ENCODE results near the gene SLC16A4. TPM values are rescaled to one million over a fixed set of nuclear protein-coding genes. Genes with fewer than 3 reads are reported as not detected.

The SLC16A4 gene
- total RNA-seq, 4 donors from 2014 or later, result 0.21 to 1.6 (median 0.89) TPM

GRCh38 chr1:110346690-110347089, 44.1 kb downstream of the SLC16A4 start:
- TF ChIP-seq POLR2A (IDR thresholded peaks at IDR 0.05), result no peak
- TF ChIP-seq, protein P1, sequence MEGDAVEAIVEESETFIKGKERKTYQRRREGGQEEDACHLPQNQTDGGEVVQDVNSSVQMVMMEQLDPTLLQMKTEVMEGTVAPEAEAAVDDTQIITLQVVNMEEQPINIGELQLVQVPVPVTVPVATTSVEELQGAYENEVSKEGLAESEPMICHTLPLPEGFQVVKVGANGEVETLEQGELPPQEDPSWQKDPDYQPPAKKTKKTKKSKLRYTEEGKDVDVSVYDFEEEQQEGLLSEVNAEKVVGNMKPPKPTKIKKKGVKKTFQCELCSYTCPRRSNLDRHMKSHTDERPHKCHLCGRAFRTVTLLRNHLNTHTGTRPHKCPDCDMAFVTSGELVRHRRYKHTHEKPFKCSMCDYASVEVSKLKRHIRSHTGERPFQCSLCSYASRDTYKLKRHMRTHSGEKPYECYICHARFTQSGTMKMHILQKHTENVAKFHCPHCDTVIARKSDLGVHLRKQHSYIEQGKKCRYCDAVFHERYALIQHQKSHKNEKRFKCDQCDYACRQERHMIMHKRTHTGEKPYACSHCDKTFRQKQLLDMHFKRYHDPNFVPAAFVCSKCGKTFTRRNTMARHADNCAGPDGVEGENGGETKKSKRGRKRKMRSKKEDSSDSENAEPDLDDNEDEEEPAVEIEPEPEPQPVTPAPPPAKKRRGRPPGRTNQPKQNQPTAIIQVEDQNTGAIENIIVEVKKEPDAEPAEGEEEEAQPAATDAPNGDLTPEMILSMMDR (IDR thresholded peaks at IDR 0.05), result no peak
- DNase-seq (ENCODE audit: low spot score in 2 of 2), result no peak
- 76 to 77% methylated on average over 9 of the region's 9 CpGs for WGBS, 2 donors
- no peak overlapping the region for H3K4me3 ChIP-seq (ENCODE audit: low read depth, poor library complexity, severe bottlenecking)
- intact Hi-C loops (cut with DNase I; ENCODE audit: low total_unique reads), result no loop called here

DNA sequence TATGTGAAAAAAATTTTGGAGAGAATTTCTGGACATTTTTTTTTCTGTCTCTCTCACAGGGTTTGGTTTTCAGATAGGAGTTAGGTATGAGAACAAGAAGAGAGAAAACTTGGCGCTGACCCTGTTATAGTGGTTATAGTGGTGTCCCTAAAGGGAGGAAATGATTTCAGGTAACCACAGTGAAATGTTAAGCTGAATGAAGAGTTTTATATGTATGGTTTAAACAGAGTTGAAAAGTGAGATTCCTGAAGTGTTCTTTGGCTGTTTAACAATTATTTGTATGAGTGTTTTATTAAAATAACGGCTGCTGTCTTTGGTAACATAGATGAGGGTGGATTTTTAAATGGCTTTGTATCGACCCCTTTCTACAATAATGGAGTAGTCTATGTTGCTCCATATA, 45.3 kb downstream of the SLC16A4 start:
- DNase-seq (ENCODE audit: low spot score in 2 of 2), result no peak
- H3K4me3 ChIP-seq (ENCODE audit: low read depth, poor library complexity, severe bottlenecking), result no peak overlapping the region
- intact Hi-C loops (cut with DNase I; ENCODE audit: low total_unique reads), result no loop called here
- TF ChIP-seq, protein P1 (IDR thresholded peaks at IDR 0.05), result no peak
- TF ChIP-seq POLR2A (IDR thresholded peaks at IDR 0.05), result no peak
- 72 to 79% methylated on average over 3 of the region's 3 CpGs for WGBS, 2 donors

- 74 to 75% methylated on average over 3 of the region's 3 CpGs for WGBS, 2 donors
- no peak for DNase-seq (ENCODE audit: low spot score in 2 of 2)
- no peak overlapping the region for H3K4me3 ChIP-seq (ENCODE audit: low read depth, poor library complexity, severe bottlenecking)
- intact Hi-C loops (cut with DNase I; ENCODE audit: low total_unique reads), result no loop called here
- TF ChIP-seq, protein P1 (IDR thresholded peaks at IDR 0.05), result no peak
- no peak for TF ChIP-seq POLR2A (IDR thresholded peaks at IDR 0.05)
These were observed 46.7 kb downstream of the SLC16A4 start for GRCh38 chr1:110344152-110344551.

- no peak overlapping the region for H3K4me3 ChIP-seq (ENCODE audit: low read depth, poor library complexity, severe bottlenecking)
- DNase-seq (ENCODE audit: low spot score in 2 of 2), result no peak
- intact Hi-C loops (cut with DNase I; ENCODE audit: low total_unique reads), result no loop called here
- 58 to 64% methylated on average over 2 of the region's 2 CpGs for WGBS, 2 donors
- no peak for TF ChIP-seq POLR2A (IDR thresholded peaks at IDR 0.05)
These were observed 47.6 kb downstream of the SLC16A4 start for GRCh38 chr1:110343249-110343648.

DNA sequence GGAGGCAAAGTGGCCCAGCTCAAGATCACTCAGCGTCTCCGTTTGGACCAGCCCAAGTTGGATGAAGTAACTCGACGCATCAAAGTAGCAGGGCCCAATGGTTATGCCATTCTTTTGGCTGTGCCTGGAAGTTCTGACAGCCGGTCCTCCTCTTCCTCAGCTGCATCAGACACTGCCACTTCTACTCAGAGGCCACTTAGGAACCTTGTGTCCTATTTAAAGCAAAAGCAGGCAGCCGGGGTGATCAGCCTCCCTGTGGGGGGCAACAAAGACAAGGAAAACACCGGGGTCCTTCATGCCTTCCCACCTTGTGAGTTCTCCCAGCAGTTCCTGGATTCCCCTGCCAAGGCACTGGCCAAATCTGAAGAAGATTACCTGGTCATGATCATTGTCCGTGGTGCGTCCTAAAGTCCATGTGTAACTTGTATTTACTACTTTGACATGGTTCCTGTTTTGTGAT, 48.9 kb downstream of the SLC16A4 start:
- DNase-seq (ENCODE audit: low spot score in 2 of 2), result no peak
- 62 to 70% methylated on average over 9 of the region's 9 CpGs for WGBS, 2 donors
- TF ChIP-seq POLR2A (IDR thresholded peaks at IDR 0.05), result no peak
- TF ChIP-seq, protein P1 (IDR thresholded peaks at IDR 0.05), result no peak
- H3K4me3 ChIP-seq (ENCODE audit: low read depth, poor library complexity, severe bottlenecking), result no peak overlapping the region
- intact Hi-C loops (cut with DNase I; ENCODE audit: low total_unique reads), result no loop called here

DNA sequence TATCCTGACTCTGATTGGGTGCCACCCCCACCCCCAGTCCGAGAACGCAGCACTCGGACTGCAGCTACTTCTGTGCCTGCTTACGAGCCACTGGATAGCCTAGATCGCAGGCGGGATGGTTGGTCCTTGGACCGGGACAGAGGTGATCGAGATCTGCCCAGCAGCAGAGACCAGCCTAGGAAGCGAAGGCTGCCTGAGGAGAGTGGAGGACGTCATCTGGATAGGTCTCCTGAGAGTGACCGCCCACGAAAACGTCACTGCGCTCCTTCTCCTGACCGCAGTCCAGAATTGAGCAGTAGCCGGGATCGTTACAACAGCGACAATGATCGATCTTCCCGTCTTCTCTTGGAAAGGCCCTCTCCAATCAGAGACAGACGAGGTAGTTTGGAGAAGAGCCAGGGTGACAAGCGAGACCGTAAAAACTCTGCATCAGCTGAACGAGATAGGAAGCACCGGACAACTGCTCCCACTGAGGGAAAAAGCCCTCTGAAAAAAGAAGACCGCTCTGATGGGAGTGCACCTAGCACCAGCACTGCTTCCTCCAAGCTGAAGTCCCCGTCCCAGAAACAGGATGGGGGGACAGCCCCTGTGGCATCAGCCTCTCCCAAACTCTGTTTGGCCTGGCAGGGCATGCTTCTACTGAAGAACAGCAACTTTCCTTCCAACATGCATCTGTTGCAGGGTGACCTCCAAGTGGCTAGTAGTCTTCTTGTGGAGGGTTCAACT, 49.5 kb downstream of the SLC16A4 start:
- WGBS, 2 donors, result 88 to 89% methylated on average over 27 of the region's 27 CpGs
- intact Hi-C loops (cut with DNase I; ENCODE audit: low total_unique reads), result no loop called here
- TF ChIP-seq, protein P1 (IDR thresholded peaks at IDR 0.05), result no peak
- TF ChIP-seq POLR2A (IDR thresholded peaks at IDR 0.05), result no peak
- H3K4me3 ChIP-seq (ENCODE audit: low read depth, poor library complexity, severe bottlenecking), result no peak overlapping the region
- DNase-seq (ENCODE audit: low spot score in 2 of 2), result no peak

Data from lower leg skin (tissue), 4 donors.